ENCODE data around the gene C3orf18. TPM values are rescaled to one million over a fixed set of nuclear protein-coding genes. Genes with fewer than 3 reads are reported as not detected.

Gene C3orf18
- total RNA-seq, 2 donors from 2014 or later, result 7.8 to 19.0 TPM

GRCh38 chr3:50610181-50610971 lies 42.8 kb upstream of the C3orf18 start:
- no peak for TF ChIP-seq CTCF (IDR thresholded peaks at IDR 0.05)
- DNase-seq (ENCODE audit: low spot score), result no peak
- no peaks in the 10 kb centered on the region for H3K9me3 ChIP-seq
- H3K4me1 ChIP-seq (ENCODE audit: control insufficient read depth in 1 of 2, low read depth in 2 of 2), result peaks cover 28 to 62% of the 10 kb centered on the region in 2 donors
- ATAC-seq (ENCODE audit: insufficient number of reproducible peaks, low FRiP score, low read depth), result no peak
- peak overlapping the region in 1 of 2 donors; percentile 73 for H3K27ac ChIP-seq
- H3K4me3 ChIP-seq, result peak overlapping the region; percentile 92
- H3K27me3 ChIP-seq (replicated peaks; ENCODE audit: insufficient read depth), result no peaks in the 10 kb centered on the region
- peaks cover 17% of the 10 kb centered on the region for H3K36me3 ChIP-seq

- Histone ChIP-seq H3K27ac (no peak overlapping the region), H3K27me3 (replicated peaks; ENCODE audit: insufficient read depth) (no peaks in the 10 kb centered on the region), H3K36me3 (peaks cover 17% of the 10 kb centered on the region), H3K4me3 (peak overlapping the region; percentile 92), H3K9me3 (no peaks in the 10 kb centered on the region), H3K4me1 (ENCODE audit: control insufficient read depth in 1 of 2, low read depth in 2 of 2) (peaks cover 31 to 69% of the 10 kb centered on the region in 2 donors)
- TF ChIP-seq CTCF (IDR thresholded peaks at IDR 0.05), result no peak
- no peak for ATAC-seq (ENCODE audit: insufficient number of reproducible peaks, low FRiP score, low read depth)
- no peak for DNase-seq (ENCODE audit: low spot score)
Observed at GRCh38 chr3:50609763-50610085, 42.2 kb upstream of the C3orf18 start.

GRCh38 chr3:50609071-50609762 lies 41.7 kb upstream of the C3orf18 start:
- TF ChIP-seq CTCF (IDR thresholded peaks at IDR 0.05), result no peak
- H3K27me3 ChIP-seq (replicated peaks; ENCODE audit: insufficient read depth), result no peaks in the 10 kb centered on the region
- no peak overlapping the region for H3K27ac ChIP-seq
- H3K36me3 ChIP-seq, result peaks cover 17% of the 10 kb centered on the region
- ATAC-seq (ENCODE audit: insufficient number of reproducible peaks, low FRiP score, low read depth), result no peak
- no peak for DNase-seq (ENCODE audit: low spot score)
- H3K9me3 ChIP-seq, result no peaks in the 10 kb centered on the region
- H3K4me3 ChIP-seq, result peak overlapping the region; percentile 92
- peaks cover 35 to 74% of the 10 kb centered on the region in 2 donors for H3K4me1 ChIP-seq (ENCODE audit: control insufficient read depth in 1 of 2, low read depth in 2 of 2)

- Histone ChIP-seq H3K9me3 (no peaks in the 10 kb centered on the region), H3K4me3 (no peak overlapping the region), H3K27ac (no peak overlapping the region), H3K4me1 (ENCODE audit: control insufficient read depth in 1 of 2, low read depth in 2 of 2) (peaks cover 35 to 83% of the 10 kb centered on the region in 2 donors), H3K27me3 (replicated peaks; ENCODE audit: insufficient read depth) (no peaks in the 10 kb centered on the region), H3K36me3 (peaks cover 17% of the 10 kb centered on the region)
- ATAC-seq (ENCODE audit: insufficient number of reproducible peaks, low FRiP score, low read depth) (no peak), DNase-seq (ENCODE audit: low spot score) (no peak)
- no peak for TF ChIP-seq CTCF (IDR thresholded peaks at IDR 0.05)
Observed at GRCh38 chr3:50608278-50608677, 40.7 kb upstream of the C3orf18 start.

- DNase-seq (ENCODE audit: low spot score) (no peak), ATAC-seq (ENCODE audit: insufficient number of reproducible peaks, low FRiP score, low read depth) (no peak)
- Histone ChIP-seq H3K36me3 (peaks cover 17% of the 10 kb centered on the region), H3K4me1 (ENCODE audit: control insufficient read depth in 1 of 2, low read depth in 2 of 2) (peaks cover 33 to 85% of the 10 kb centered on the region in 2 donors), H3K27ac (peak overlapping the region in 1 of 2 donors; percentile 2), H3K27me3 (replicated peaks; ENCODE audit: insufficient read depth) (no peaks in the 10 kb centered on the region), H3K4me3 (no peak overlapping the region), H3K9me3 (no peaks in the 10 kb centered on the region)
- TF ChIP-seq CTCF (IDR thresholded peaks at IDR 0.05), result no peak
Observed at GRCh38 chr3:50607271-50608091, 39.9 kb upstream of the C3orf18 start.

All from thoracic aorta (tissue), 2 donors.